OCI-M1 (cell line): ENCODE results near the gene CBFA2T2.
"Not testable (repeated sequence)": the region's sequence is repeated elsewhere in the genome, so short reads cannot be mapped to it uniquely, and the experiment has no call there.

Experiments
- DNase-seq: peaks from one replicate; lab custom pipeline; 2025; lab: John Stamatoyannopoulos, UW

CBFA2T2 gene

DNA sequence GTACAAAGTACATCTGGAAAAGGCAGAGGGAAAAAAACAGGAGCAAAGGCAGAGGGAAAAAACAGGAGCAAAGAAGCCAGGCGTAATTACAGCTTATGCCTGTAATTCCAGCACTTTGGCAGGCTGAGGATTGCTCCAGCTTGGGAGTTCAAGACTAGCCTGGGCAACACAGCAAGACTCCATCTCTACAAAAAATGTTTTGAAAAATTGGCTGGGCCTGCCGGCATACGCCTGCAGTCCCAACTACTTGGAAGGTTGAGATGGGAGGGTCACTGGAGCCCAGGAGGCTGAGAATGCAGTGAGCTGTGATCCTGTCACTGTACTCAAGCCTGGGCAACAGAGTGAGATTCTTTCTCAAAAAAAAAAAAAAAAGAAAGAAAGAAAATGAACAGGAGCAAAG is 19.0 kb upstream of the CBFA2T2 start:
- DNase-seq, result no peak

DNA sequence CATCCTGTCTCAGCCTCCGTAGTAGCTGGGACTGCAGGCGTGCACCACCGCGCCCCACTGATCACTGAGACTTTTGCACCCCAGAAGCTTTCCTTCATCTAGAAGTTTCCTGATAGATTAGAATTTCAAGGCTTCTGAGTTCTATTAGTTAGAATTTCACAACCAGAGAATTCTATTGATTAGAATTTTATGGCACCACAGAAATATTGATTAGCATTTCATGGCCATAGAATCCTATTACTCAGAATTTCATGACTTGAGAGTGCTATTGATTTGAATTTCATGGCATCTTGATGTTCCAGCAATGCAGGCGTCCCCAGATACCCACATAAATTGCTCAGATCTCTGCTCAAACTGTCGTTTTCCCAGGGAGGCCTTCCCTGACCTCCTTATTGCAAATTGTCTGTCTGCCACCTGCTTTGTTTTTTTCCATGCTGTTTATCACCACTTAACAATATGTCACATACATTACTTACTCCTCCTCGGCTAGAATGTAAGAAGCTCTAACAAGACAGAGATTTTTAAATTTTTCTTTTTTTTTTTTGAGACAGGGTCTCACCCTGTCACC is 16.9 kb upstream of the CBFA2T2 start:
- DNase-seq, result no peak

- DNase-seq, result peak; percentile 17
Observed at GRCh38 chr20:33474097-33474873, 15.6 kb upstream of the CBFA2T2 start.

DNA sequence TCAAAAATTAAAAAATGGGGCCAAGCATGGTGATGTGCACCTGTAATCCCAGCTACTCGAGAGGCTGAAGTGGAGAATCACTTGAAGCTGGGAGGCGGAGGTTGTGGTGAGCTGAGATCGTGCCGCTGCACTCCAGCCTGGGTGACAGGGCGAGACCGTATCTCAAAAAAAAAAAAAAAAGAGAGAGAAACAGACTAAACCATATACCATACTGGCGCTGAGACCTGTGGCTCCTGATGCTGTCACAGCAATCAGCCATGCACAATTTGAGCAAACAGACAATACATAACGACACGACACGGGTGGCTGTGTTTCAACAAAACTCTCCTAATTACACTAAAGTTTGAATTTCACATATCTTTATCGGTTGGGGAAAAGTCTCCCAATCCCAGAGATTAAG is 14.9 kb upstream of the CBFA2T2 start:
- DNase-seq, result no peak

DNA sequence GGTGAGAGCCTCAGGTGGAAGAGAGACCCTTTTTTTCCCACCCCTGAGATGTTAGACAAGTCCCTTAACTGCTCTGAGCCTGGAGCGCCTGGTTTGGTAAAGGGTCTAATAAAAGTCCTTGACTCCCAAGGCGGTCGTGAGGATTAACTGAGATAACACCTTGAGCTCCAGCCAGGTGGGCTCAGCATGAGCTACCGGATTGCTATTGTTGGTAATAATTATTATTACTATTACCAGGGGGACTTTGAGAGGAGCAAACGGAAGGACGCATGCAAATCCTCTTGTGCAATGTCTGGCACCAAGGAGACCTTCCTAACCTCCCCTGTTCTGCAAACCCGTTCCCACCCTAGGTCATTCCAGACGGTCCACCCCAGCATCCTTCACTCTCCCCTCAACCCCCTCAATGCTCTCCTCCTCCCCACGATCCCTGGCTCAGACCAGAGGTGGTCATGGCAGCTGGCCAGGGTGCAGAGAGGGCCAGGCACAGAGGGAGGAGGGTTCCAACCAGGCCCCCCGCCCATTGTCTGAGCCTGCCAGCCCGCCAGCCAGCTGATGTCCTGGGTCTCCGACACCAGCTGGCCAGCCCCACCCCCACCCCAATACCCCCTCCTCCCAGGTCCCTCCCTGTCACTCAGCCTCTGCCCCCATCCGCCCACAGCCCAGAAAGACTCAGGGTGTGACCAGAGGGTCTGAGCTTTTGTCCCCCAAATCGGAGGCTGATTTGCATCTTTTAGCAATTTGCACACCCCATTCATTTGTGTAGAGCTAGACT is 14.3 kb upstream of the CBFA2T2 start:
- DNase-seq, result no peak

GRCh38 chr20:33477386-33478234 is 12.3 kb upstream of the CBFA2T2 start:
- DNase-seq, result no peak

DNA sequence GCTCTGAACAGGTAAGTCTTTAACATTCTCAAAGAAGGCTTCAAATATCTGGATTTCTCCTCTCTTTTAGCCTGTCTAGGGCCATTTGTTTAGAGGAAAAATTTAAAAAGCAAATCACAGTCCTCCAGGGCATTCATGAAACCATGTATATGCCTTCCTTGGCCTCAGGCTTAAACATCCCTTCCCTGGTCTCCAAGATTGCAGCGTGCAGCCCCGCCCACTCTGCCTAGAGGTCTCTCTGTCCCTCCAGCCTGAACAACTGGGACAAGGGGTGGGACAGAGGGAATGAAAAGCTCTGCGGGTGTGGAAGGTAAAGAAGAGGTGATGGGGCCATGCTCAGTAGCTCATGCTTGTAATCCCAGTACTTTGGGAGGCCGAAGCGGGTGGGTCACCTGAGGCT is 9.8 kb upstream of the CBFA2T2 start:
- no peak for DNase-seq

GRCh38 chr20:33481431-33481941 is 8.4 kb upstream of the CBFA2T2 start:
- DNase-seq, result no peak

DNA sequence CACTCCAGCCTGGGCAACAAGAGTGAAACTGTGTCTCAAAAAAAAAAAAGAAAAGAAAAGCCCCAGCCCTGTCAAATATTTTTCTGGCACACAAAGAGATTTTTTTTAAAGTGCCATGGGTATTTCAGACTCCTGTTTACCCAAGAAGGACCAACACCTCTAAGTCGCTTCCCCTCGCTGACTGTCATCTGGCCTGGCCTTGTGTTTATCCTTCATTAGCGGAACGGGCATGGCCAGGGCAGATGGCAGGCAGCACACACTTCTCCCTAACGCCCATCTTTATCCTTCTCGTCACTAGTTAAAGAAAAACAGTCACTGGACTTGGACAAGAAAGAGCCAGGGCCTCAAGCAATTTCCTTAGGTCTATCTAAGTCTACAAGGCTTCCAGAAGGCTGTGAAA is 7.3 kb upstream of the CBFA2T2 start:
- DNase-seq, result no peak

GRCh38 chr20:33483186-33483585 is 6.7 kb upstream of the CBFA2T2 start:
- peak; percentile 44 for DNase-seq

DNA sequence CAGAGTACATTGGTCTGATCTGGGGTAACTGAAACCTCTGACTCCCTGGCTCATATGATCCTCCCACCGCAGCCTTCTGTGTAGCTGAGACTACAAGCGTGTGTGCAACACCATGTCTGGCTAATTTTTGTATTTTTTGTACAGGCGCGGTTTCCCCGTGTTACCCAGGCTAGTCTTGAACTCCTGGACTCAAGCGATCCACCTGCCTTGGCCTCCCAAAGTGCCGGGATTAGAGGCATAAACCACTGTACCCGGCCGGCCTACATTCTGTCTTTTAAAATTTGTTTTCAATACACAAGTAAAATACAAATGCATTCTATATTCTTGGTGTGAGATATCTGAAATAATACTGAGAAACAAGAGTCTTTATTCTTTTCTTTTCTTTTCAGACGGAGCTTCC is 1.7 kb upstream of the CBFA2T2 start:
- DNase-seq, result no peak

GRCh38 chr20:33488661-33489494 is 1.0 kb upstream of the CBFA2T2 start:
- not testable (repeated sequence) for DNase-seq

GRCh38 chr20:33489495-33490022 is 337 bp upstream of the CBFA2T2 start:
- DNase-seq, result peak; percentile 98

GRCh38 chr20:33490934-33491656 is 1.2 kb downstream of the CBFA2T2 start:
- no peak for DNase-seq

DNA sequence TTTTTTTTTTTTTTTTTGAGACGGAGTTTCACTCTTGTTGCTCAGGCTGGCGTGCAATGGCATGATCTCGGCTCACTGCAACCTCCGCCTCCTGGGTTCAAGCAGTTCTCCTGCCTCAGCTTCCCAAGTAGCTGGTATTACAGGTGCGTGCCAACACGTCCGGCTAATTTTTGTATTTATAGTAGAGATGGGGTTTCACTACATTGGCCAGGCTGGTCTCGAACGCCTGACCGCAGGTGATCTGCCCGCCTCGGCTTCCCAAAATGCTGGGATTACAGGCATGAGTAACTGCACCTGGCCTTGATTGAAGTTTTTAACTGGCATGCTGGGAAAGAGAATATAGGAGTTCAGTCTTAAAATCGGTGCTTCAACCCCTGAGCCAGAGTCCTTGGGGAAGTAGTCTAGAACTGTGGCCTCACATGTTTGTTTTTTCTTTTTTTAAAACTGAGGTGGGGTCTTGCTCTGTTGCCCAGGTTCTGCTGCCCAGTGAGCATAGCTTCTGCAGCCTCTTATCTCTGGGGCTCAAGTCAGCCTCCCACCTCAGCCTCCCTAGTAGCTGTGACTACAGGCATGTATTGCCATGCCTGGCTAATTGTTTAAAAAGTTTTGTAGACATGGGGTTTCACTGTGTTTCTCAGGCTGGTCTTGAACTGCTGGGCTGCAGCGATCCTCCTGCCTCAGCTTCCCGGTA is 3.3 kb downstream of the CBFA2T2 start:
- DNase-seq, result no peak

DNA sequence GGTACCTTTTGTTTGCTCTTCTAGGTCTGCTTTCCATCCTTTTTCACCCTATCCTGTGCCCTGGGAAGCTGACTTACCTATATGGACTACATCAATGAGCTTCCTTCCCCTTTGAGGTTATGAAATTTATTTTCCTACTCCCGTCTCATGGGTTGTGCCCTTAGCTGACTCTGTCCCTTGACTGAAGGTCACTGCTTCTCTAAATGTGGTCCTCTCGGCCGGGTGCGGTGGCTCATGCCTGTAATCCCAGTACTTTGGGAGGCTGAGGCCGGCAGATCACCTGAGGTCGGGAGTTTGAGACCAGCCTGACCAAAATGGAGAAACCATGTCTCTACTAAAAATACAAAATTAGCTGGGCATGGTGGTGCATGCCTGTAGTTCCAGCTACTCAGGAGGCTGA is 6.9 kb downstream of the CBFA2T2 start:
- not testable (repeated sequence) for DNase-seq

DNA sequence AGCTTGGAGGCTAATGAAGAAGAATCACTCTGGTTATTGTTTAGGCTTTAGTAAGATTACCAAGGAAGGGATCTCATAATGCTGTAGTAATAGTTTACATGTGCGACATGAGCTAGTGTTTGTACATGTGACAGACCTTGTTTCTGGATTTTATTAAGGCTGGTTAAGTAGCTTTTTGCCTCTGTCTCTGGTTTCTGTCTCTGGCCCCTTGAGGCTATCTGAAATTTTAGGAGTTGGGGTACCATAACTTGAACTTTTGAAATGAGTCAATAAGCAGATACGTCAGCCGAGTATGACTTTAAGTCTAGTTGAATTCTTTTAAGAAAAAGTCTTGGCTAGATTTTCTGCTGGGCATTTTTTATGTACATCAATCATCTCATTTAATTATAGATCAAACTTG is 9.5 kb downstream of the CBFA2T2 start:
- no peak for DNase-seq

DNA sequence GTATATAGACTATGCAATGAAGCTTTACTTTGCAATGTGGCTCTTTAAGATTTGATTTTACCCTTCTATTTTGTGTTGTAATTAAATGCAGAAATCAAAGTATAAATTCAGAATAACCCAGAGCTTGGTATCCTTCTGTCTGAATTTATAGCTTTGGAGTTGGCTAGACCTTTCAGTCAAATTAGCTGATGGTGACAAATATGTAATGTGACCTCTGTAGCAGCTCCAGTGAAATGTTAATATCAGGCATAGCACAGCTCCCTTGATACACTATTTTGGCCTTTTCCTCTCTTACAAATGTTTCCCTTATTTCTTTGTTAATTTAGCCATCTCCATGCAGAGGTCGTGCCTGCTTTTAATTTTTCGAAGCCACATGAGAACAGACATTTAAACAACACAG is 11.1 kb downstream of the CBFA2T2 start:
- no peak for DNase-seq

GRCh38 chr20:33503564-33503963 is 13.7 kb downstream of the CBFA2T2 start:
- DNase-seq, result no peak

GRCh38 chr20:33506576-33506975 is 16.7 kb downstream of the CBFA2T2 start:
- DNase-seq, result no peak
